Spinal cord (tissue), 4 donors: ENCODE data around the gene SPATS1. TPM values are rescaled to one million over a fixed set of nuclear protein-coding genes. Genes with fewer than 3 reads are reported as not detected.

Source experiments
- polyA plus RNA-seq, 2 donors: library from polyadenylated mRNA; unstranded; fragments of 120-200 nt; gene quantifications; one replicate each; pipeline ENCODE4 v1.2.1, GENCODE V29; 2013; ENCODE audit not compliant: insufficient read length in 2 of 2
- total RNA-seq, 2 donors: library from RNA; depleted of rRNA in 1 of 2; stranded (reverse); fragments of 120-200 nt in 1 of 2; fragments of >200 nt in 1 of 2; gene quantifications; one replicate each; pipeline versions ENCODE4 v1.2.3 to v1.2.4, GENCODE V29; 2013 to 2014

SPATS1 gene
- total and polyA plus RNA-seq, 4 donors, result 0.30 to 0.88 (median 0.54) TPM

Other genes with a start within 250 kb of the SPATS1 start
- 10 to 100 TPM; 32.1 to 53.1 TPM for gene MRPL14, start 215.2 kb upstream of the SPATS1 start, total RNA-seq
- 10 to 100 TPM; 34.6 to 38.3 TPM for gene MRPL14, start 215.2 kb upstream of the SPATS1 start, polyA plus RNA-seq
- 10 to 100 TPM; 29.2 to 41.6 TPM for gene TMEM63B, start 215.1 kb upstream of the SPATS1 start, total RNA-seq
- 100 to 1,000 TPM in 1 of 2 donors, 10 to 100 TPM in 1; 92.3 to 104 TPM for gene TMEM63B, start 215.1 kb upstream of the SPATS1 start, polyA plus RNA-seq
- gene CAPN11, start 183.8 kb upstream of the SPATS1 start, total RNA-seq, result under 1 TPM; 0.17 to 0.20 TPM
- under 1 TPM in 1 of 2 donors, not detected in 1; 0.17 TPM for gene CAPN11, start 183.8 kb upstream of the SPATS1 start, polyA plus RNA-seq
- under 1 TPM in 1 of 2 donors, not detected in 1; 0.22 TPM for gene MYMX, start 125.7 kb upstream of the SPATS1 start, total RNA-seq
- not detected for gene MYMX, start 125.7 kb upstream of the SPATS1 start, polyA plus RNA-seq
- 10 to 100 TPM; 16.1 to 17.5 TPM for gene SLC29A1, start 119.1 kb upstream of the SPATS1 start, total RNA-seq
- 10 to 100 TPM; 37.0 to 51.8 TPM for gene SLC29A1, start 119.1 kb upstream of the SPATS1 start, polyA plus RNA-seq
- gene HSP90AB1, start 95.5 kb upstream of the SPATS1 start, total RNA-seq, result 100 to 1,000 TPM; 484 to 875 TPM
- gene HSP90AB1, start 95.5 kb upstream of the SPATS1 start, polyA plus RNA-seq, result 100 to 1,000 TPM; 793 to 863 TPM
- 10 to 100 TPM; 39.3 to 53.7 TPM for gene SLC35B2, start 85.1 kb upstream of the SPATS1 start, total RNA-seq
- 10 to 100 TPM; 63.2 to 63.7 TPM for gene SLC35B2, start 85.1 kb upstream of the SPATS1 start, polyA plus RNA-seq
- gene NFKBIE, start 77.1 kb upstream of the SPATS1 start, total RNA-seq, result 10 to 100 TPM in 1 of 2 donors, 1 to 10 TPM in 1; 3.5 to 10.9 TPM
- 10 to 100 TPM; 15.0 to 15.8 TPM for gene NFKBIE, start 77.1 kb upstream of the SPATS1 start, polyA plus RNA-seq
- 10 to 100 TPM in 1 of 2 donors, 1 to 10 TPM in 1; 9.3 to 18.0 TPM for gene TMEM151B, start 72.2 kb upstream of the SPATS1 start, total RNA-seq
- 10 to 100 TPM; 51.1 to 53.1 TPM for gene TMEM151B, start 72.2 kb upstream of the SPATS1 start, polyA plus RNA-seq
- gene AARS2, start 29.3 kb upstream of the SPATS1 start, total RNA-seq, result 10 to 100 TPM; 11.5 to 18.3 TPM
- gene AARS2, start 29.3 kb upstream of the SPATS1 start, polyA plus RNA-seq, result 10 to 100 TPM; 13.0 to 17.2 TPM
- gene CDC5L, start 45.1 kb downstream of the SPATS1 start, total RNA-seq, result 10 to 100 TPM; 28.0 to 31.8 TPM
- gene CDC5L, start 45.1 kb downstream of the SPATS1 start, polyA plus RNA-seq, result 10 to 100 TPM; 22.2 to 29.3 TPM